Lower leg skin (tissue), 4 donors: ENCODE measurements around the gene TMEM259. TPM values are rescaled to one million over a fixed set of nuclear protein-coding genes. Genes with fewer than 3 reads are reported as not detected.

ENCODE experiments used
- DNase-seq, 2 donors: peaks; one replicate each; pipeline ENCODE4 v3.0.0-alpha.2; 2019; ENCODE audit warnings: low spot score in 2 of 2
- H3K4me3 ChIP-seq: fragments of 200-600 bp; sonication (generic); 2 replicates; pipeline ENCODE4 v1.5.1; 2017; ENCODE audit warnings: mild to moderate bottlenecking, low read depth; ENCODE audit not compliant: poor library complexity, severe bottlenecking
- POLR2A ChIP-seq, 2 donors: fragments of 450-650 bp; IDR thresholded peaks; one replicate each; pipeline ENCODE4 v1.6.1; 2016 to 2017; ENCODE audit warnings: antibody characterized with exemption in 2 of 2, mild to moderate bottlenecking in 1 of 2, moderate library complexity in 1 of 2
- WGBS, 2 donors: methylation state at CpG; one replicate each; pipeline ENCODE4 v1.1.5; 2018; 5-methylcytosine and 5-hydroxymethylcytosine counted together
- intact Hi-C: fragments of 100-400 bp; cut with DNase I; formaldehyde crosslinking; loops from one replicate; pipeline ENCODE4 v1.15.0; 2023; ENCODE audit warnings: low total_unique reads
- total RNA-seq, 4 donors: library from RNA; depleted of rRNA; stranded (reverse); fragments of >200 nt; gene quantifications; one replicate each; pipeline ENCODE4 v1.1.0, GENCODE V29; 2016
- TF ChIP-seq, protein P1 (sequence below), 3 donors: fragments of 450-650 bp; IDR thresholded peaks; one replicate each; pipeline ENCODE4 v1.5.1; 2016; ENCODE audit warnings: antibody characterized with exemption in 3 of 3, mild to moderate bottlenecking in 3 of 3, moderate library complexity in 2 of 3

The TMEM259 gene
- total RNA-seq, 4 donors from 2014 or later: 180 to 299 (median 226) TPM

- 70 to 76% methylated on average over 18 to 19 of the region's 20 CpGs for WGBS, 2 donors
- DNase-seq: no peak
Observed at GRCh38 chr19:1047696-1048147, 26.8 kb upstream of the TMEM259 start.

GRCh38 chr19:1046836-1047695 is 26.1 kb upstream of the TMEM259 start:
- intact Hi-C loops: no loop called here
- TF ChIP-seq, protein P1, sequence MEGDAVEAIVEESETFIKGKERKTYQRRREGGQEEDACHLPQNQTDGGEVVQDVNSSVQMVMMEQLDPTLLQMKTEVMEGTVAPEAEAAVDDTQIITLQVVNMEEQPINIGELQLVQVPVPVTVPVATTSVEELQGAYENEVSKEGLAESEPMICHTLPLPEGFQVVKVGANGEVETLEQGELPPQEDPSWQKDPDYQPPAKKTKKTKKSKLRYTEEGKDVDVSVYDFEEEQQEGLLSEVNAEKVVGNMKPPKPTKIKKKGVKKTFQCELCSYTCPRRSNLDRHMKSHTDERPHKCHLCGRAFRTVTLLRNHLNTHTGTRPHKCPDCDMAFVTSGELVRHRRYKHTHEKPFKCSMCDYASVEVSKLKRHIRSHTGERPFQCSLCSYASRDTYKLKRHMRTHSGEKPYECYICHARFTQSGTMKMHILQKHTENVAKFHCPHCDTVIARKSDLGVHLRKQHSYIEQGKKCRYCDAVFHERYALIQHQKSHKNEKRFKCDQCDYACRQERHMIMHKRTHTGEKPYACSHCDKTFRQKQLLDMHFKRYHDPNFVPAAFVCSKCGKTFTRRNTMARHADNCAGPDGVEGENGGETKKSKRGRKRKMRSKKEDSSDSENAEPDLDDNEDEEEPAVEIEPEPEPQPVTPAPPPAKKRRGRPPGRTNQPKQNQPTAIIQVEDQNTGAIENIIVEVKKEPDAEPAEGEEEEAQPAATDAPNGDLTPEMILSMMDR (IDR thresholded peaks at IDR 0.05): no peak
- no peak for TF ChIP-seq POLR2A (IDR thresholded peaks at IDR 0.05)
- 88 to 89% methylated on average over 51 to 68 of the region's 77 CpGs for WGBS, 2 donors
- no peak overlapping the region for H3K4me3 ChIP-seq
- no peak for DNase-seq

More at GRCh38 chr19:1047696-1048147, 26.8 kb upstream of the TMEM259 start:
- no peak overlapping the region for H3K4me3 ChIP-seq
- TF ChIP-seq, protein P1 (IDR thresholded peaks at IDR 0.05): no peak
- TF ChIP-seq POLR2A (IDR thresholded peaks at IDR 0.05): no peak
- intact Hi-C loops: no loop called here

GRCh38 chr19:1046117-1046626 is 25.2 kb upstream of the TMEM259 start:
- no peak for TF ChIP-seq POLR2A (IDR thresholded peaks at IDR 0.05)
- TF ChIP-seq, protein P1 (IDR thresholded peaks at IDR 0.05): no peak
- intact Hi-C loops: no loop called here
- H3K4me3 ChIP-seq: no peak overlapping the region
- DNase-seq: no peak
- 91 to 98% methylated on average over 29 to 33 of the region's 33 CpGs for WGBS, 2 donors

DNA sequence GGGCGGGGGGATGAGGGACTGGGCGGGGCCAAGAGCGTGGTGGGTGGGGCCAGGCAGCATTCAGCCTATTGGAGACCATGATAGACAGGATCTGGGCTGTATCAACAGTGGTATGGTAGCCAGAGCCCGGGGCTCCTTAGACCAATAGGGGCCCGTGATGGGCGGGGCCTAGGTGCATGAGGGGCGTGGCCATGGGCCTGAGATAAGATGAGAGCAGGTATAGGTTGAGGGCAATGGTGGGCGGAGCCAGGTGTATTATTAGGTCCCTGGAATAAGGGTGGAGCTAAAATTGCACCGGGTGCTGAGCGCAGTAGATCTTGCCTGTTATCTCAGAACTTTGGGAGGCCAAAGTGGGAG is 24.3 kb upstream of the TMEM259 start:
- 71 to 76% methylated on average over 10 of the region's 10 CpGs for WGBS, 2 donors
- TF ChIP-seq, protein P1 (IDR thresholded peaks at IDR 0.05): no peak
- no peak for TF ChIP-seq POLR2A (IDR thresholded peaks at IDR 0.05)
- no peak overlapping the region for H3K4me3 ChIP-seq
- intact Hi-C loops: no loop called here
- no peak for DNase-seq

- no peak overlapping the region for H3K4me3 ChIP-seq
- DNase-seq: no peak
- intact Hi-C loops: no loop called here
- 33 to 42% methylated on average over 20 to 23 of the region's 23 CpGs for WGBS, 2 donors
- TF ChIP-seq POLR2A (IDR thresholded peaks at IDR 0.05): no peak
- TF ChIP-seq, protein P1 (IDR thresholded peaks at IDR 0.05): no peak
Observed at GRCh38 chr19:1042689-1043511, 22.0 kb upstream of the TMEM259 start.
